SW480 (cell line): ENCODE data around the gene ACSL3.
"Not testable (repeated sequence)": the region's sequence is repeated elsewhere in the genome, so short reads cannot be mapped to it uniquely, and the experiment has no call there.

Experiments
- DNase-seq: peaks from one replicate; pipeline ENCODE4 v3.0.0-alpha.2; 2016; ENCODE audit warnings: low spot score

ACSL3 gene

DNA sequence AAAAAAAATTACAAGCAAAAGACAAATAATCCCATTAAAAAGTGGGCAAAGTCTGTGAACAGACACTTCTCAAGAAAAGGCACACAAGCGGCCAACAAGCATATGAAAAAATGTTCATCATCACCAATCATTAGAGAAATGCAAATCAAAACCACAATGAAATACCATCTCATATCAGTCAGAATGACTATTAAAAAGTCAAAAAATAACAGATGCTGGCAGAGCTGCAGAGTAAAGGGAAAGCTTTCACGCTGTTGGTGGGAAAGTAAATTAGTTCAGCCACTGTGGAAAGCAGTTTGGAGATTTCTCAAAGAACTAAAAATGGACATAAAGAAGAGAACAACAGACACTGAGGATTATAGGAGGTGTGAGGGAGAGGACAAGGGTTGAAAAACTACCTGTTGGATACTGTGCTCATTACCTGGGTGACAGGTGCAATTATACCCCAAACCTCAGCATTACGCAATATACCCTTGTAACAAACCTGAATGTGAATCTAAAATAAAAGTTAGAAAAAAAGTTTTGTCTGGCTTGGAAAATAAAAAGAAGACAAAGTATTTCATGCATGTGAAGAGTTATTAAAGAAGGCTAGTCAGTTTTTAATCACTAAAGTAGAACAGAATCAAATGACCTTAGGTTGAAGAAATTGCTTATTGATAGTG is 8.7 kb upstream of the ACSL3 start:
- DNase-seq, result no peak

DNA sequence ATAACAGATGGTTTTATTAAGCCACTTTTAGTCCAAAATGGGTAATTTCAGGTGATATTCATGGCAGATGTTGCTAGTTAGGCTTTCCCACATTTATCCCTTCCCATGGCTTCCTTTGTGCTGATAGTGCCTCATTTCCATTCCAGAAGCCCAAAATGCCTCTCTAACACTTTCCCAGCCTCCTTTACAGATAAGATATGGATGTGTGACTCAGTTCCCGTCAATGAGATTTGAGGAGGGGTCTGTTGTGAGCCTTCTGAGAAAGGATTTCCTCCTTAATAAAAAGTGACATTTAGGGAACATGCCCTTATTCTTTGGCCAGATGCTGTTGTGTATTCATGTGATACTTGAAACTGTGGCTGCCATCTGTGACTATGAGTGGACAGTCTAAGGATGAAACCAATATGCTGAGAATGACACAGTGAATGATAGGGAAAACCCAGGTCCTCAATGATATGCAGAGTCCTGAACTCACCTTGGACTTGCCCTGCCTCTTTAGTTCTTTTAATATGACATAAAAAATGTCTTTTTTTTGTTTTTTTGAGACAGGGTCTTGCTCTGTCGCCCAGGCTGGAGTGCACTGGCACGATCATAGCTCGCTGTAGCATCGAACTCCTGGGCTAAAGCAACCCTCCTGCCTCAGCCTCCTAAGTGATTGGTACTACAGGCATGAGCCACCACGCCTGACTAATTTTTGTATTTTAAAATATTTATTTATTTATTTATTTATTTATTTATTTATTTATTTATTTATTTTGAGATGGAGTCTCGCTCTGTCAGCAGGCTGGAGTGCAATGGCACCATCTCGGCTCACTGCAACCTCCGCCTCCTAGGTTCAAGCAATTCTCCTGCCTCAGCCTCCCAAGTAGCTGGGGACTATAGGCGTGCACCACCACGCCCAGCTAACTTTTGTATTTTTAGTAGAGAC is 5.8 kb upstream of the ACSL3 start:
- DNase-seq, result no peak

DNA sequence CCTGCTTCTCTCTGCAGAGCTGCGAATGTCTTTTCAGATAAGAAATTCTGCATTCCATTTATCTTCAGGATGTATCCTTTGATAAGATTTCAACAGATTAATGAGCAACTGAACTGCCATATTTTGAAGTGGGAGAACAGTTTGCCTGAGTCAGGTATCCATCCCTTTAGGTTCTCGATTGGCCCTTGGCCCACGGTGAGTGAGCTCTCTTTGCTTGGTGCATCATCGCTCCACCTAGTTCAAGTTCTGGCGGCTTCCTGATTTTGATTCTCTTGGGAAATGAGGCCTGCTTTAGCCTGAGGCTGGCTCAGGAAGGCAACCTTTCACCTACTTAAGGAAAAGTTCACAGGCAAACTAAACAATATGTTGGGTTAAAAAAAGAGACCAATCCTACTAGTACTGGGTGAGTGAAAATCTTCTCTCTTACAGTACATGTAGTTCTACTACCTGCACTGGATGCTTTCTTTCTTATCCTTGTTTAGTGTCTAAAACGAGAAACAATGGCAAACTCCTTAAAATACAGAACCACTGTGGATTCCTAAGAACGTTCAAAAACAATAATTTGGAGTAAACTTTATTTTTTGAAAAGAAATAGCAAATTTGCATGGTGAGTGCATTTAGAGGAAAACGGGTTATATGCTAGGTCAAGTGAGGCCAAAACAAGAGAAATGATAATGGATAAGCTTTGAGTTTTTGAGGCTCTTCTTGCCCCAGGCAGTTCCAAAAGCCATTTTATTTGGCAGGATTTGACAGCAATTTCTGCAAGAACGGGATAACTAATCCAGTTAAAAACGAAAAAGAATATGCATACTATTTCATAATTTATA is 837 bp upstream of the ACSL3 start:
- DNase-seq, result peak; percentile 43

DNA sequence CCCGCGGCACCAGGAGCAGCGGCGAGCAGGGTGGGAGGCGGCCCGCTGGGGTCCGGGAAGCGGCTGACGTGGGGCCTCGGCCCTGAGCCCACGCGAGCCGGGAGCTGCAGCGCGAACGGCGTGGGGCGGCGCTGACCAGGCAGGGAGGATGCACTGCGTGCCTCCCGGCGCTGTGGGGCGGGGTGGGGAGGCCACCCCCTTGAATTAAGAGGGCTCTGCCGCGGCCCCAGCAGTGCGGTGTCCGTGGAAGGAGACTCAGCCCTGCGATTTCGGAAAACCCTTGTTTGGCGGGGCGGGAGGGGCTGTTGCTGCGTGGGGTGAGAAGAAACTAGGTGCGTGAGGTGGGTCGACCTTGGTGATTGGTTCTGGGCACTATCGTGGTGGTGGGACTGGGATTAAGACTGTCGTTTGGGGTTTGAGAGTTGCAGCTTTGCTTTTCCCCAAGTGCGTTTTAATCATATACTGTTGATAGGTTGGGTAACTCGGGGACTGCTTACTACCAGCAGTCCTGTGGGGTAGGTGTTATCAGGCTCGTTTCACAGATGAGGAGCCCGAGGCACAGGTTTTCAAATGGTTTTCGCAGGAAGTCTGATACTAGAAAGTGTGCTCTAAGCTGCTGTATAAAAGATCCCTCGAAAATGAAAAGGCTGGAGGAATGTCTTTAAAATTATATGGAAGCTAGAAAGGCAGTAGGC is 722 bp downstream of the ACSL3 start:
- peak; percentile 20 for DNase-seq

DNA sequence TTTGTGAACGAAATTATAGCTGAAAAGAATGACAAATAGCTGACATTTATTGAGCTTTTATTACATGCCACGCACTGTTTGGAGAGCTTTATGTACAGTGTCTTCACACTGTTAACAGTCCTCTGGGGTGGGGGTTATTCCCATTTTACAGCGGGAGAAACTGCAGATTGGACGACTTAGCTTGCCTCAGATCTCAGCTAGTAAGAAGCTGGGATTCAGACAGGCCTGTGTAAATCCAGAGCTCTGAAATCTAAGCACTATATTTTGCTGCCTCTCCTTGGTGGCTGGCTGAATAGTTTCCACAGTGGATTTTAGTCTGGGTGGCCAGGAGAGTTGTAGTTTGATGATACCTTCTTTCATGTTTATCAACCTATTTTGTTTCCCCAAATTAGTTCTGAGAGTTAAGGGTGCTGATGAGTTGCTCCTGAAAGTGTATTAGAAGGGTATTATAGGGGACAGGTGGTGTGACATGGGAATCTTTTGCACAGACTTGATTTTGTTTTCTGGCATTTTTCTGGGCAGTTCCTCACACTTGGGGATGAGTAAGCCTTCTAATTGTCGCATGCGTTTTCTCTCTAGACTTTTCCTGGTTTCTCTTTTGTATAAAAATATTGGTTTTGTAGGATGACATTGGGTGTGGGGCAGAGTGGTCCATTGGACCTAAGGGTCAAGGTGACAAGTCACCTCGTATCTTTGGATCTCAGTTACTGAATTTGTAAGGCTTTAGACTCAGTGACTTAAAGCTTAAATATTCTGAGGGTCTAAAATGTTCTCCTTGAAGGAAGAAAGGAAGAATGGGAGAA is 1.5 kb downstream of the ACSL3 start:
- peak; percentile 23 for DNase-seq

DNA sequence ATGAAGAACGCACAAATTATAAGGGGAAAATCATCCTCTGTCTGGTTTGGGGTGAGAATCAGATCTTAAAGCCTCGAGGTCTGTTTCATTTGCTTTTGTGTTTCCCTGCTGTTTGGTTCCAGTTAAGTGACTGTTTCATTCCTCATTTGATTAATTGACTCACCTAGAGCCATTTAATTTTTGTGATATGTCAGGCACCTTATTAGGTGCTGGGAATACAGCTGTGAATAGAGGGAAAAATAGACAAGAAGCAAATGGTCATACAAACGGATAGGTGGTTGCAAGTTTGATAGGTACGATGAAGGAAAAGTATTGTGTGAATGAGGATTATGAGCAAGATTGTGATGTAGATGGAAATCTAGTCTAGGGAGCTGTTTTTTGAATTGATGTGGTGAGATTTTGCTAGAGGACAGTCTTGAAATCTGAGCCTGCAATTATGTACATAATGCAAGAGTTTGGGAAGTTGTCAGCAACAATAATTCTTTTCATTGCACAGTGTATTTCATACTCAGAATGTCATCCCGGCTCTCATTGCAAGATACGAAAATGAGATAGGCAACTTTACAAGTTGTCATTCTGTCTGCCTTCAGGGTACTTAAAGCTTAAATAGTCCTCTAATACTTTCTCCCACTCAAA is 2.2 kb downstream of the ACSL3 start:
- DNase-seq, result no peak

DNA sequence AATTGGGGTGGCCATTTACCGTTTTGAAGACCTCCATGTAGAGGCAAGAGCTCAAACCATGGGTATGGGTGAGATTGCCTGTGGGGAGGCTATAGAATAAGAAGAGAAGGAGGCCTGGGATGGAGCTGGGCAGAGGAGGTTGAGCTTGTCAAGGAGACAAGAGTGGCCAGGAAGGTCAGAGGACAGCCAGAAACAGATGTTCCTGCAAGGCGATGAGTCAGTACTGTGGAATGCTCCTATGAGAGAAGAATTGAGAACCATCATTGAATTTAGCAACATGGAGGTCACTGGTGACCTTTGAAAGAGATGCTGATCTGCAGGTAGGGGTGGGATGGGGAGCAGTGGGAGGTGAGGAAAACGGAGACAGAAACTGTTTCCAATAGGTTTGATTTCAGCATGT is 3.5 kb downstream of the ACSL3 start:
- DNase-seq, result peak; percentile 22

DNA sequence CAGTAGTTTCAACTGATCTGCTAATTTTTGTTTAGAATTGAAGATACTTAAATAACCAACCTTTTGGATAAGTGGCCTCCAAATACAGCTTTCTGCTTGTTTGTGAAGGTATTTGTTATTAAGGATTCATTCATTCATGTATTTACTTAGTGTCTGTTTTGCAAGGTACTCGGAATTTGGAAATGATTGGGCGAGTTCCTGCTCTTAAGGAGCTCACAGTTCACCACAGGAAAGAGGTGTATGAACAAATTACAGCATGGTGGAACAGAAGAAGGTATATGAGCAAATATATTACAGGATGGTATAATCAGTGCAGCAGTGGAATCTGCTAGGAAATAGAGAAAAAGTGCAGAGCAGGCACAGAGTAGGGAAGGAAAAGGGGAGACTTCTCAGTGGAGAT is 4.5 kb downstream of the ACSL3 start:
- DNase-seq, result no peak

DNA sequence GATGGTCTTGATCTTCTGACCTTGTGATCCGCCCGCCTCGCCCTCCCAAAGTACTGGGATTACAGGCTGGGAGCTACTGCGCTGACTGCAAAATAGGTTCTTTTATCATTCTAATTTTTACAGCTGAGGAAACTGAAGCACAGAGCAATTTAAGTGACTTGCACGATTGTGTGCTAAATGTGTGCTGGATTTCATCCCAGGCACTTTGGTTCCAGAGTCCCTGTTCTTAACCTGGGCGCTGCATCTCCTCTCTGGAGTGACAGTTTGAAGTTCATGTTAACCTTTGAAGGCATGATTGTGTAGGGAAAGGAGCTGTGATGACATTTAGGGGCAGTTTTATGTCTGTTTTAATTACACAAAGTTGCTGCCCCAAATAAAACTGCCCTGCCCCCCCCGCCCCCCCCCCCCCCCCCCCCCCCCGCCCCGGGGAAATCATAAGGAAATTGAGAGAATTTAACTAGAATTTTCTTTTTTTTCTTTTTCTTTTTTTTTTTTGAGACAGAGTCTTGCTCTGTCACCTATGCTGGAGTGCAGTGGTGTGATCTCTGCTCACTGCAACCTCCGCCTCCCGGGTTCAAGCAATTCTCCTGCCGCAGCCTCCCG is 5.6 kb downstream of the ACSL3 start:
- no peak for DNase-seq

DNA sequence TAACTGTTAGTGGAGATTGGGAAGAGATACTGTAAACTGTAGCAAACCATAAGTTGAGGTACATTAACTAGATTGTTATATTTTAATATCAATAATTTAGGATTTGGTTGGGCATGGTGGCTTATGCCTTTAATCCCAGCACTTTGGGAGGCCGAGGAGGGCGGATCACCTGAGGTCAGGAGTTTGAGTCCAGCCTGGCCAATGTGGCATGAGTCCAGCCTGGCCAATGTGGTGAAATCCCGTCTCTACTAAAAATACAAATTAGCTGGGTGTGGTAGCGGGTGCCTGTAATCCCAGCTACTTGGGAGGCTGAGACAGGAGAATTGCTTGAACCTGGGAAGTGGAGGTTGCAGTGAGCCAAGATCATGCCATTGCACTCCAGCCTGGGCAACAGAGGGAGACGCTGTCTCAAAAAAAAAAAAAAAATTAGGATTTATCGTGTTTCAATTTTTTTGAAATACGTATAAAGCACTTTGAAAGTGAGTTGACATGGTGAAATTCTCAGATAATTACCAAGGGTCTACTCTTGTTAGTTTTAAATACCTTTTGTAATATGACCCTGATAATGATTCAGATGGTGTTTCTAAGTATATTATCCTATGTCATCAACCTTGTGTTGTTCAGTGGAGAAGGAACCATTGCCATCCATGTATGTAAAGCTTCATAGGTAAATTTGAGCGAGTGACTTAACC is 7.9 kb downstream of the ACSL3 start:
- DNase-seq, result not testable (repeated sequence)

DNA sequence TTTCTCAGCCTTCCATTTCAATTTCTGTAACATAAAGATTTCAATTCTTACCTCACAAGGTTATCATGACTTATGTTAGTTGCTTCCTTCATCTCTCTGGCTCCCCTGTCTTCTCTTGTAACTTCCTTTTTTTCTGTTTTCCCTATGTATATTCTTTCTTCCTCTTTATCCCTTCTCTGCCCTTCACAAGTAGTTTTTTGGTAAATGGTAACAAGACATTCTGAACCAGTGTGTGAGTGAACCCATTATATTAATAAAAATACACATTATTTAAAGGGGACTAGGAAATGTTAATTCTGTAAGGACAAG is 8.4 kb downstream of the ACSL3 start:
- DNase-seq, result no peak

DNA sequence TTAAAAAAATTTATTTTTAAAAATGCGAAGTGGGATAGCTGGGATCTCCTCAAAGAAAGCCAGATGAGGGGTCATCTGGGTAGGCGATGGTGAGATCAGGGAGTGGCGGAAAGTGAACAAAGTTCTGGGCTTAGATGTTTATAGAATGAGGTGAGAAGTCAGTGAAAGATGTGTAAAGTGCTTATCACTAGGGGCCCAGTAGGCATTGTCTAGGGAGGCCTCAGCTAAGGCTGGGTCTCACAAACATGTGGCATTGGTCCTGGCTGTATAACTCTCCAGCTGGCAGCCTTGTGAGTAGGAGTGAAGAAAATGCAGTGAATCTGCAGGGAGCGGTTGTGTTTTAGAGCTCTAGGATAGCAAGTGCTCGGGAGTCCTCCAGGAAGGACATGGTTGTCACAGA is 10.5 kb downstream of the ACSL3 start:
- DNase-seq, result no peak

DNA sequence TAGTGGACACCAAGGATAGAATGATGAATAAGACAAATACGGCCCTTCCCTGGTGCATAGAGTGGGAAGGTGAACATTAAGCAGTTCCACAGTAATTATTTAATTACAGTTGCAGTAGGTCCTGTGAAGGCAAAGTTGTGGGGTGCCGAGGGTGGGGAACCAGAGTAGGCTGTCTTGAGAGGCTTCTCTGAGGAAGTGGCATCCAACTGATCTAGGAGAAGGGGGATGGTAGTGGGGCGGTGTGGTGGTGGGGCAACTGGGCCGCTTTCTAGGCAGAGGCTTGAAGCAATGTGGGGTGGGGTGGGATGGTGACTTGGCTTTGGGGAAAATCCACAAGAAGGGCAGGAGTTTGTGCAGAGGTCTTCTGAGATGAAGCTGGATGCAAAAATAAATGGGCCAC is 11.7 kb downstream of the ACSL3 start:
- no peak for DNase-seq

DNA sequence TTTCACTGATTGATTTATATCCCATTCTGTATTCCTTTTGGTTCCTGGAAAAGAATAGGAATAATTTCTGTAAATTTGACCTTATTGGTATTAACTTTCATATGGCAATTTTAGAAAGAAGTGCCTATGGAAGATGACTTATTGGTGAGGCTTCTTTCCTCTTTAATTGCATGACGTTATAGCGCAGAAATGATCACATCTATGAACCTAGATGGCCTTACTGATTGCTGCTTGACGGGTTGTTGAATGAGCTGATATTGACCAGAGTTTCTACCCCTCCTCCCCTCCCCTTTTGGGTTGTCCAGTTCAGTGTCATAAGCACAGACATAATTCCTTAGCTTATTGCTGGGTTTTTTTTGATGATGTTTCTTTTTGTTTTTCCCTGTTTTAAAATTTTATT is 14.6 kb downstream of the ACSL3 start:
- no peak for DNase-seq

DNA sequence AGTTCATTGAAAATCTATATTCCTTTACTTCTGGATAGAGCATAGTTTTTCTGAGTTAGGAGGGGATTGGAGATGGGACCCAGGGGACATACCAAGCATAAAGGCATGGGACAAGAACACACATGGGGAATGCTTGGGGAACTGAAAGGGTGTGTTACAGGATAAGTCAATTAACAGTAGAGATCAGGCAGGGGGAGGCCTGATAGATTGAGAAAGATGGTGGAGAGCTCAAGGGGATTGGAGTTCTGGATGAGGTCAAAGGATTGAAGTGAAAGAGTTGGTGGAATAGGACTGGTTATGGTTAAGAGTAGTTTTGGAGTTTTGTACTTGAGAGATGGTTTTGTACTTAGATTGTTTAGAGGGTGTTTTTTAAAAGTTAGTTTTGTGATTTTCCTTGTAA is 16.1 kb downstream of the ACSL3 start:
- no peak for DNase-seq

DNA sequence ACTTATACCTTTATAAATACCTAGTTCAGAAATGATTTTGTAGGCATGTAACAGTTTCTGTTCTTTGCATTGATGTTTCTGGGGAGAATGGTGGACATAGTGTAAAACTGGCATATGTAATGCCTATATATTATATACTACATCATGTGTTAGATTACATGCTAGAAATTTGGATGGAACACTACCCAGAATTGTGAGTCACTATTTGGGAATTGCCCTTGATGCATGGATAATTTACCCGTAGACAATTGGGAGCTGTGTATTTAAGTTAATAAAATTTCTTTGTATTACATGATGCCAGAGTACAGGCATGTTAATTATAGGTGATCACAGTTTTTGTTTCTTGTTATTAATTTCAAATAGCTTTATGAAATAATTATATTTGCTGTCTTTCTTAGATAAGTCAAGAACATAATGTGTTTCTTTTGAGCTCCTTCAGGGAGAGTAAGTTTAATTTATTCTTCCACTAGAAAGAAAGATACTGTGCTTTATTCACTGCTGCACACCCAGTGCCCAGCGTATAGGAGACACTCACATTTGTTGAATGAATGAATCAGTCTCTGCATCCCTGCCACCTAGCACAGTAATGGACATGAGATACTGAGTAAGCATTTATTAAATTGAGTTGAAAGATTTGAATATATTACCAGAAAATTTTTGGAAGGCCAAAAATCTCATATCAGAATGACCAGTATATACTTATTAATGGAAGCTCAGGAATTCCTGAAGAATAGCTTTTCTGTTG is 16.9 kb downstream of the ACSL3 start:
- no peak for DNase-seq

DNA sequence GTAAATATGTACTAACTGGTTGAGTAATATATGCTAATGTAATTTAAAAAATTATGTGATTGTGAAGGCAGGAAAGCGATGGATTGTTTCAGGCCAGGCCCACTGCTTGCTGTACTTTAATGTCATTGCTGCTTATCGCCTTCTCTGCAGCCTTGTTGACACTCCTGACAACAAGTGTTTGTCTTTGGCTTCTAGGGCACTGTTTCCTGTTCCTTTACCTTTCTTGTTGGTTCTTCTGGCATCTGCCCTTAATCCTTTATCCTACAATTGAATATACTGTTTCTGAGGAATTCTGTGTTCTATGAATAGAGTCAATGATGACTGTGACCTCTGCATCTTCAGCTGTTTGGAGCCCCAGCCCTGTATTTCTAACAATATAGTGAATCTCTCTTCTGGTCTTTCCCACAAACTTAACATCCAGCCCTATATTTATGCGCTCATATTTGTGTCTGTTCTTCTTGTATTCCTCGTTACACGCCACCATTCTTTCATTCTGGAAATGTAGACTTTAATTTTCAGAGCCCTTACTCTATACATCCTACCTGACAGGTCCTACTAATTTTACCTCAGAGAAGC is 17.6 kb downstream of the ACSL3 start:
- no peak for DNase-seq

DNA sequence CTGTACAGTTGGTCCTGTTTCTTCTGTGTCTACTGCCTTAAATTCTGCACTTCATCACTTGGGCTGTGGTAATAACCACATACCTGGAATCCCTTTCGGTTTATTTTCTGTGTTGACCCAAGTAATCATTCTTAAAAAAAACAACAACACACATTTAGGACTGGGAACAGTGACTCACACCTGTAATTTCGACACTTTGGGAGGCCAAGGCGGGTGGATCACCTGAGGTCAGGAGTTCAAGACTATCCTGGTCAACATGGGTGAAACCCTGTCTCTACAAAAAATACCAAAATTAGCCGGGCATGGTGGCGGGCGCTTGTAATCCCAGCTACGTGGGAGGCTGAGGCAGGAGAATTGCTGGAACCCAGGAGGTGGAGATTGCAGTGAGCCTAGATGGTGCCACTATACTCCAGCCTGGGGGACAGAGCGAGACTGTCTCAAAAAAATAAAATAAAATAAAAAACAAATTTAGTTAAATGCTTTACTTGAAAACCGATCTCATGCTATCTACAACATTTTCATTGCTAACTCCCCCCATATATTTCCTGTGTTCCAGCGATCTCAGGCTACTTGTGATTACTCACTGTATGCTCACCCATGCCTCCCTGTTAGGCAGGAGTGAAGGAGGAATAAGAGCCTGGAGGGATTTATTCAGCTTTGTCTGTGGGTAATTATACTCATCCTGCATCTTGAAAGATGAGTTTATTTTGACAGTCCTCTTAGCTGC is 18.2 kb downstream of the ACSL3 start:
- DNase-seq, result peak; percentile 16
